IMR-90 (cell line): ENCODE data around the gene H1-8.

Experiments
- CEBPB ChIP-seq: IDR thresholded peaks from 2 replicates; pipeline ENCODE4 v1.6.1; 2012; ENCODE audit warnings: low read depth, low read length, improper control_type of control experiment
- CHD1 ChIP-seq: IDR thresholded peaks from 2 replicates; pipeline ENCODE4 v1.6.1; 2012; ENCODE audit warnings: low read depth, low read length, improper control_type of control experiment
- ELK1 ChIP-seq: fragments of 150-350 bp; IDR thresholded peaks from 2 replicates; pipeline ENCODE4 v1.6.1; 2016; ENCODE audit warnings: low read depth, mild to moderate bottlenecking, low read length, moderate library complexity, borderline replicate concordance
- FOS ChIP-seq: fragments of 150-350 bp; IDR thresholded peaks from 2 replicates; pipeline ENCODE4 v1.6.1; 2016; ENCODE audit warnings: low read depth, low read length
- MAFK ChIP-seq: IDR thresholded peaks from 2 replicates; pipeline ENCODE4 v1.6.1; 2012; ENCODE audit warnings: low read depth, low read length, improper control_type of control experiment
- MAZ ChIP-seq: IDR thresholded peaks from 2 replicates; pipeline ENCODE4 v1.6.1; 2012; ENCODE audit warnings: low read depth, mild to moderate bottlenecking, low read length, improper control_type of control experiment, moderate library complexity, borderline replicate concordance
- MXI1 ChIP-seq: IDR thresholded peaks from 2 replicates; pipeline ENCODE4 v1.6.1; 2012; ENCODE audit warnings: low read depth, mild to moderate bottlenecking, low read length, moderate library complexity, borderline replicate concordance
- POLR2A ChIP-seq: IDR thresholded peaks from 2 replicates; pipeline ENCODE4 v1.6.1; 2012; ENCODE audit warnings: mild to moderate bottlenecking, low read depth, low read length
- RAD21 ChIP-seq: IDR thresholded peaks from 2 replicates; pipeline ENCODE4 v1.6.1; 2012; ENCODE audit warnings: low read length, improper control_type of control experiment
- RCOR1 ChIP-seq: IDR thresholded peaks from 2 replicates; pipeline ENCODE4 v1.6.1; 2012; ENCODE audit warnings: mild to moderate bottlenecking, low read length, improper control_type of control experiment; ENCODE audit not compliant: insufficient replicate concordance
- RFX5 ChIP-seq: IDR thresholded peaks from 2 replicates; pipeline ENCODE4 v1.8.0; 2012; ENCODE audit warnings: low read depth, mild to moderate bottlenecking, low read length, moderate library complexity
- TF ChIP-seq, protein P1 (sequence below): fragments of 150-350 bp; IDR thresholded peaks from 2 replicates; pipeline ENCODE4 v1.6.1; 2017; ENCODE audit warnings: mild to moderate bottlenecking, antibody characterized with exemption, low read length, low read depth
- TF ChIP-seq, protein P2 (sequence below): conservative IDR thresholded peaks from 2 replicates; pipeline ENCODE4 v1.5.1; 2012; ENCODE audit warnings: mild to moderate bottlenecking, low read depth, low read length, improper control_type of control experiment

DNA sequence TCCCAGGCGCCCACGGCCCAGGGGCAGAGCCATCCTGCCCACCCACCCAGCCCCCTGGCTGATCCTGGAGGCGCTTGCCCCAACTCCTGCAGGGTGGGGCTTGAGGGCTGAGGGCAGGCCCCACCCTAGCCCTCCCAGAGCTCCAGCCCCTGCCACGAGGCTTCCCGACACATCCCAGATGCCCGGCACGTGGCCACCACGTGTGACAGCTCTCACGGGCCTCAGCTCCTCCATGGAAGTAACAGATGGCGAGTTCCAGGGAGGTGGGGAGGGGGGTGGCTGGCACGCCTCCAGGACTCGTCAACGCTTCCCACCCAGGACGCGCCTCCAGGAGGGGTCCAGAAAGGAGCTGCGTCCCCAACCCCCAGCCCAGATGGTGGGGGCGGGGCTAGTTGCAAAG lies 34.4 kb downstream of the H1-8 start:
- TF ChIP-seq MAFK, result no peak
- TF ChIP-seq RAD21, result no peak
- TF ChIP-seq RCOR1, result no peak
- TF ChIP-seq, protein P1, sequence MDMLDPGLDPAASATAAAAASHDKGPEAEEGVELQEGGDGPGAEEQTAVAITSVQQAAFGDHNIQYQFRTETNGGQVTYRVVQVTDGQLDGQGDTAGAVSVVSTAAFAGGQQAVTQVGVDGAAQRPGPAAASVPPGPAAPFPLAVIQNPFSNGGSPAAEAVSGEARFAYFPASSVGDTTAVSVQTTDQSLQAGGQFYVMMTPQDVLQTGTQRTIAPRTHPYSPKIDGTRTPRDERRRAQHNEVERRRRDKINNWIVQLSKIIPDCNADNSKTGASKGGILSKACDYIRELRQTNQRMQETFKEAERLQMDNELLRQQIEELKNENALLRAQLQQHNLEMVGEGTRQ, result no peak
- TF ChIP-seq ELK1, result no peak
- TF ChIP-seq, protein P2, sequence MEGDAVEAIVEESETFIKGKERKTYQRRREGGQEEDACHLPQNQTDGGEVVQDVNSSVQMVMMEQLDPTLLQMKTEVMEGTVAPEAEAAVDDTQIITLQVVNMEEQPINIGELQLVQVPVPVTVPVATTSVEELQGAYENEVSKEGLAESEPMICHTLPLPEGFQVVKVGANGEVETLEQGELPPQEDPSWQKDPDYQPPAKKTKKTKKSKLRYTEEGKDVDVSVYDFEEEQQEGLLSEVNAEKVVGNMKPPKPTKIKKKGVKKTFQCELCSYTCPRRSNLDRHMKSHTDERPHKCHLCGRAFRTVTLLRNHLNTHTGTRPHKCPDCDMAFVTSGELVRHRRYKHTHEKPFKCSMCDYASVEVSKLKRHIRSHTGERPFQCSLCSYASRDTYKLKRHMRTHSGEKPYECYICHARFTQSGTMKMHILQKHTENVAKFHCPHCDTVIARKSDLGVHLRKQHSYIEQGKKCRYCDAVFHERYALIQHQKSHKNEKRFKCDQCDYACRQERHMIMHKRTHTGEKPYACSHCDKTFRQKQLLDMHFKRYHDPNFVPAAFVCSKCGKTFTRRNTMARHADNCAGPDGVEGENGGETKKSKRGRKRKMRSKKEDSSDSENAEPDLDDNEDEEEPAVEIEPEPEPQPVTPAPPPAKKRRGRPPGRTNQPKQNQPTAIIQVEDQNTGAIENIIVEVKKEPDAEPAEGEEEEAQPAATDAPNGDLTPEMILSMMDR, result no peak
- no peak for TF ChIP-seq CEBPB
- TF ChIP-seq MAZ, result no peak
- TF ChIP-seq RFX5, result no peak
- TF ChIP-seq CHD1, result no peak
- no peak for TF ChIP-seq POLR2A
- TF ChIP-seq FOS, result no peak
- TF ChIP-seq MXI1, result no peak
